ENCODE results near the gene TBC1D22B.

- no peak for TF ChIP-seq POLR2AphosphoS5 (IDR thresholded peaks at IDR 0.05)
- TF ChIP-seq CTCF (IDR thresholded peaks at IDR 0.05), result no peak
- TF ChIP-seq POLR2A (IDR thresholded peaks at IDR 0.05), result no peak
- TF ChIP-seq EP300 (IDR thresholded peaks at IDR 0.05), result no peak
These were observed 90.1 kb downstream of the TBC1D22B start for GRCh38 chr6:37347670-37348111.
